GM23338 (cell line): ENCODE measurements around the gene MRLN. TPM values are rescaled to one million over a fixed set of nuclear protein-coding genes. Genes with fewer than 3 reads are reported as not detected.

Experiments
- ATAC-seq: fragments of 200-7000 bp; cut with Tn5 transposase; 3 replicates; pipeline ENCODE4 v1.9.1; 2020
- DNase-seq: peaks from one replicate; pipeline ENCODE4 v3.0.0-alpha.2; 2015; ENCODE audit warnings: low spot score
- H2AFZ ChIP-seq: fragments of 200-600 bp; sonication (generic); 2 replicates; pipeline ENCODE4 v1.8.0; 2016; ENCODE audit warnings: antibody characterized with exemption, mild to moderate bottlenecking, moderate library complexity
- H3F3A ChIP-seq: fragments of 200-600 bp; sonication (generic); replicated peaks from 2 replicates; pipeline ENCODE4 v1.8.0; 2017; ENCODE audit warnings: antibody characterized with exemption, mixed run types, low read depth
- H3K27ac ChIP-seq: fragments of 200-600 bp; sonication (generic); 2 replicates; pipeline ENCODE4 v1.6.1; 2016; ENCODE audit warnings: low read depth
- H3K27me3 ChIP-seq: fragments of 200-600 bp; sonication (generic); 2 replicates; pipeline ENCODE4 v1.8.0; 2016; ENCODE audit warnings: mild to moderate bottlenecking, mixed run types, moderate library complexity; ENCODE audit not compliant: insufficient read depth
- H3K36me3 ChIP-seq: fragments of 200-600 bp; sonication (generic); 2 replicates; pipeline ENCODE4 v1.8.0; 2016; ENCODE audit warnings: mild to moderate bottlenecking; ENCODE audit not compliant: insufficient read depth
- H3K4me1 ChIP-seq: fragments of 200-600 bp; sonication (generic); 2 replicates; pipeline ENCODE4 v1.8.0; 2016; ENCODE audit warnings: mild to moderate bottlenecking, moderate library complexity; ENCODE audit not compliant: insufficient read depth
- H3K4me2 ChIP-seq: fragments of 200-600 bp; sonication (generic); 2 replicates; pipeline ENCODE4 v1.7.1; 2017; ENCODE audit warnings: mixed run types
- H3K4me3 ChIP-seq: fragments of 200-600 bp; sonication (generic); 2 replicates; pipeline ENCODE4 v1.6.1; 2016; ENCODE audit warnings: mixed run types
- H3K79me2 ChIP-seq: fragments of 200-600 bp; sonication (generic); replicated peaks from 2 replicates; pipeline ENCODE4 v1.8.0; 2017; ENCODE audit warnings: mild to moderate bottlenecking; ENCODE audit not compliant: insufficient read depth
- H3K9me2 ChIP-seq: fragments of 200-600 bp; sonication (generic); 2 replicates; pipeline ENCODE4 v1.8.0; 2017; ENCODE audit not compliant: insufficient read depth
- H4K20me1 ChIP-seq: fragments of 200-600 bp; sonication (generic); replicated peaks from 2 replicates; pipeline ENCODE4 v1.8.0; 2017; ENCODE audit warnings: mild to moderate bottlenecking; ENCODE audit not compliant: insufficient read depth
- H3K27ac Mint-ChIP-seq: 2 replicates; pipeline ENCODE4 v1.8.0; 2020; ENCODE audit warnings: inconsistent platforms, mild to moderate bottlenecking, moderate library complexity, mixed read lengths
- H3K27me3 Mint-ChIP-seq: 3 replicates; pipeline ENCODE4 v1.8.0; 2022; ENCODE audit warnings: low read depth, mild to moderate bottlenecking, moderate library complexity, mixed read lengths, inconsistent platforms; ENCODE audit not compliant: insufficient read depth, poor library complexity
- H3K36me3 Mint-ChIP-seq: 3 replicates; pipeline ENCODE4 v1.8.0; 2021; ENCODE audit warnings: low read depth, mild to moderate bottlenecking, inconsistent platforms, moderate library complexity, mixed read lengths
- H3K4me1 Mint-ChIP-seq: 3 replicates; pipeline ENCODE4 v1.8.0; 2020; ENCODE audit warnings: mild to moderate bottlenecking, inconsistent platforms, mixed read lengths
- H3K4me3 Mint-ChIP-seq: 3 replicates; pipeline ENCODE4 v1.8.0; 2021; ENCODE audit warnings: moderate library complexity, mild to moderate bottlenecking, inconsistent platforms, mixed read lengths
- H3K9me3 Mint-ChIP-seq: 3 replicates; pipeline ENCODE4 v1.8.0; 2020; ENCODE audit warnings: moderate library complexity, mild to moderate bottlenecking, inconsistent platforms, mixed read lengths
- CREB1 ChIP-seq: fragments of 250-450 bp; sonication (Bioruptor Pico); IDR thresholded peaks from 2 replicates; pipeline ENCODE4 v1.5.0; 2020; ENCODE audit warnings: low read depth, mild to moderate bottlenecking, moderate library complexity
- CTCF ChIP-seq, 2 experiments: fragments of 200-600 bp in 1 of 2; sonication (generic) in 1 of 2; conservative IDR thresholded peaks; 2 replicates each; pipeline versions ENCODE4 v1.5.1 to v1.6.1; 2016 to 2017; ENCODE audit warnings: antibody characterized with exemption in 2 of 2, low read depth in 2 of 2, mild to moderate bottlenecking in 2 of 2, moderate library complexity in 1 of 2
- EZH2phosphoT487 ChIP-seq: fragments of 200-600 bp; sonication (generic); IDR thresholded peaks from one replicate; pipeline ENCODE4 v1.8.1; 2018; ENCODE audit warnings: antibody characterized with exemption; ENCODE audit not compliant: unreplicated experiment
- NANOG ChIP-seq: IDR thresholded peaks from 2 replicates; pipeline ENCODE4 v1.6.1; 2016; ENCODE audit warnings: antibody characterized with exemption, borderline replicate concordance
- POLR2AphosphoS5 ChIP-seq: IDR thresholded peaks from 2 replicates; pipeline ENCODE4 v1.6.1; 2016; ENCODE audit warnings: antibody characterized with exemption, low read depth
- REST ChIP-seq: IDR thresholded peaks from one replicate; pipeline ENCODE4 v1.6.1; 2018; ENCODE audit warnings: antibody characterized with exemption; ENCODE audit not compliant: unreplicated experiment
- STAT1 ChIP-seq: IDR thresholded peaks from one replicate; pipeline ENCODE4 v1.6.1; 2016; ENCODE audit warnings: antibody characterized with exemption; ENCODE audit not compliant: unreplicated experiment
- ZNF114 ChIP-seq: fragments of 250-450 bp; sonication (Bioruptor Pico); IDR thresholded peaks from 2 replicates; pipeline ENCODE4 v1.5.0; 2020; ENCODE audit warnings: mild to moderate bottlenecking, moderate library complexity
- ZNF462 ChIP-seq: fragments of 250-450 bp; sonication (Bioruptor Pico); IDR thresholded peaks from 2 replicates; pipeline ENCODE4 v1.5.0; 2020; ENCODE audit warnings: mild to moderate bottlenecking, moderate library complexity
- polyA plus RNA-seq: library from polyadenylated mRNA; unstranded; fragments of >200 nt; fragmentation: Nextera tagmentation; extraction: Ambion mirVana; gene quantifications from 2 replicates; pipeline ENCODE4 v1.2.1, GENCODE V29; 2016
- total RNA-seq: library from RNA; depleted of rRNA; stranded (reverse); fragments of >200 nt; shearing (Covaris generic); gene quantifications from 2 replicates; pipeline ENCODE4 v1.2.3, GENCODE V29; 2014

MRLN gene
- total and polyA plus RNA-seq, 2 experiments from 2014 or later: not detected

- Mint-ChIP-seq H3K4me3 (no peak overlapping the region), H3K36me3 (peaks cover 21% of the 10 kb centered on the region), H3K4me1 (no peaks in the 10 kb centered on the region), H3K27ac (no peak overlapping the region), H3K9me3 (peaks cover 33% of the 10 kb centered on the region), H3K27me3 (peaks cover 2% of the 10 kb centered on the region)
- H2AFZ ChIP-seq: no peak overlapping the region
- H3F3A ChIP-seq: no peaks in the 10 kb centered on the region
- no peaks in the 10 kb centered on the region for H3K36me3 ChIP-seq
- no peak for ATAC-seq
- TF ChIP-seq CREB1 (CRISPR knock-in tag): no peak
- no peak for TF ChIP-seq ZNF114 (CRISPR knock-in tag)
- H3K27me3 ChIP-seq: no peaks in the 10 kb centered on the region
- H3K4me1 ChIP-seq: no peaks in the 10 kb centered on the region
- H3K79me2 ChIP-seq: no peaks in the 10 kb centered on the region
- no peak overlapping the region for H3K4me3 ChIP-seq
- no peak for DNase-seq
- peaks cover 3% of the 10 kb centered on the region; the same call in 1 of the 2 replicates for H3K9me2 ChIP-seq
- no peak overlapping the region for H3K27ac ChIP-seq
- H3K4me2 ChIP-seq: no peak overlapping the region
- no peaks in the 10 kb centered on the region for H4K20me1 ChIP-seq
These were observed 26.7 kb upstream of the MRLN start for GRCh38 chr10:59779756-59780533.

GRCh38 chr10:59774451-59774850 lies 21.2 kb upstream of the MRLN start:
- Mint-ChIP-seq H3K27me3 (peaks cover 6% of the 10 kb centered on the region), H3K4me3 (no peak overlapping the region), H3K4me1 (no peaks in the 10 kb centered on the region), H3K36me3 (peaks cover 57% of the 10 kb centered on the region), H3K27ac (no peak overlapping the region), H3K9me3 (peaks cover 77% of the 10 kb centered on the region)
- Histone ChIP-seq H3K79me2 (no peaks in the 10 kb centered on the region), H3K27me3 (no peaks in the 10 kb centered on the region), H3F3A (no peaks in the 10 kb centered on the region), H3K36me3 (no peaks in the 10 kb centered on the region; the same call in 1 of the 2 replicates), H3K27ac (no peak overlapping the region), H3K4me3 (no peak overlapping the region), H3K9me2 (peaks cover 3% of the 10 kb centered on the region; the same call in 1 of the 2 replicates), H3K4me2 (no peak overlapping the region), H2AFZ (no peak overlapping the region), H4K20me1 (no peaks in the 10 kb centered on the region), H3K4me1 (no peaks in the 10 kb centered on the region)
- ATAC-seq: no peak
- DNase-seq: no peak
- no peak for TF ChIP-seq NANOG
- no peak for TF ChIP-seq POLR2AphosphoS5
- TF ChIP-seq ZNF114 (CRISPR knock-in tag): no peak
- no peak for TF ChIP-seq EZH2phosphoT487
- TF ChIP-seq REST: no peak
- TF ChIP-seq CREB1 (CRISPR knock-in tag): no peak
- TF ChIP-seq STAT1: no peak
- no peak for TF ChIP-seq ZNF462 (CRISPR knock-in tag)
- TF ChIP-seq CTCF (conservative IDR thresholded peaks at IDR 0.05; ENCODE audit: low read depth in 2 of 2): no peak
